GM19238 (cell line): ENCODE data around the gene PARVA.
"Not testable (repeated sequence)": the region's sequence is repeated elsewhere in the genome, so short reads cannot be mapped to it uniquely, and the experiment has no call there.

Experiments
- DNase-seq: peaks from one replicate; pipeline ENCODE4 v3.0.0; 2011; ENCODE audit warnings: low spot score; ENCODE audit not compliant: insufficient read length

The PARVA gene

GRCh38 chr11:12377106-12377823 lies at the start of gene PARVA:
PARVA (plus strand) TSS chr11:12377571; CDS start chr11:12377648, 77 bp downstream.
- DNase-seq, result no peak

- no peak for DNase-seq
Measured at GRCh38 chr11:12329169-12329568, 48.2 kb upstream of the PARVA start.

GRCh38 chr11:12329797-12330196 lies 47.6 kb upstream of the PARVA start:
- no peak for DNase-seq

GRCh38 chr11:12330485-12331231 lies 46.7 kb upstream of the PARVA start:
- no peak for DNase-seq

GRCh38 chr11:12331239-12331874 lies 46.0 kb upstream of the PARVA start:
- DNase-seq, result peak; percentile 10

GRCh38 chr11:12343526-12343925 lies 33.8 kb upstream of the PARVA start:
- DNase-seq, result no peak

- no peak for DNase-seq
Measured at GRCh38 chr11:12353534-12353933, 23.8 kb upstream of the PARVA start.

GRCh38 chr11:12354750-12355545 lies 22.4 kb upstream of the PARVA start:
- DNase-seq, result no peak

- DNase-seq, result no peak
Measured at GRCh38 chr11:12356944-12357655, 20.3 kb upstream of the PARVA start.

GRCh38 chr11:12357697-12358096 lies 19.7 kb upstream of the PARVA start:
- not testable (repeated sequence) for DNase-seq

- no peak for DNase-seq
Measured at GRCh38 chr11:12358302-12359188, 18.8 kb upstream of the PARVA start.

- DNase-seq, result no peak
Measured at GRCh38 chr11:12359761-12360160, 17.6 kb upstream of the PARVA start.

- DNase-seq, result no peak
Measured at GRCh38 chr11:12361682-12362081, 15.7 kb upstream of the PARVA start.

GRCh38 chr11:12362857-12363256 lies 14.5 kb upstream of the PARVA start:
- no peak for DNase-seq

GRCh38 chr11:12363373-12363772 lies 14.0 kb upstream of the PARVA start:
- DNase-seq, result no peak

GRCh38 chr11:12365965-12366575 lies 11.3 kb upstream of the PARVA start:
- not testable (repeated sequence) for DNase-seq

GRCh38 chr11:12367057-12367456 lies 10.3 kb upstream of the PARVA start:
- DNase-seq, result not testable (repeated sequence)

GRCh38 chr11:12372111-12372510 lies 5.3 kb upstream of the PARVA start:
- no peak for DNase-seq

GRCh38 chr11:12375720-12376119 lies 1.7 kb upstream of the PARVA start:
- DNase-seq, result no peak
